Measurements from ENCODE around the gene ZBTB40.

GRCh38 chr1:22414244-22414751 is 37.4 kb upstream of the ZBTB40 start:
- TF ChIP-seq POLR2AphosphoS5 (IDR thresholded peaks at IDR 0.05; ENCODE audit: low read depth, low read length) (no peak), SIN3A (IDR thresholded peaks at IDR 0.05; ENCODE audit: borderline replicate concordance, insufficient read depth, low read length) (no peak), REST (IDR thresholded peaks at IDR 0.05; ENCODE audit: insufficient read depth in 1 of 2, low read depth in 2 of 2, low read length in 2 of 2) (no peak), FOXP2 (optimal IDR thresholded peaks at IDR 0.05; ENCODE audit: borderline replicate concordance, extremely low read depth, extremely low read length, insufficient read depth) (no peak), TAF1 (IDR thresholded peaks at IDR 0.05; ENCODE audit: borderline replicate concordance, insufficient read depth, low read length) (peak; percentile 28; the same call in 1 of the 2 replicates)

Data from PFSK-1 (cell line).